ENCODE results near the gene POLK.

GRCh38 chr5:75601567-75601966, 89.9 kb downstream of the POLK start:
- TF ChIP-seq POLR2AphosphoS5 (IDR thresholded peaks at IDR 0.05; ENCODE audit: low read depth, low read length) (no peak), POLR2A (IDR thresholded peaks at IDR 0.05; ENCODE audit: low read depth, low read length) (no peak), TAF1 (IDR thresholded peaks at IDR 0.05; ENCODE audit: borderline replicate concordance, low read depth, low read length) (no peak)

All from GM12892 (cell line).